A172 (cell line): Measurements from ENCODE around the gene PLCD4. TPM values are rescaled to one million over a fixed set of nuclear protein-coding genes. Genes with fewer than 3 reads are reported as not detected.

ENCODE experiments used
- DNase-seq: peaks from one replicate; pipeline ENCODE4 v3.0.0-alpha.2; 2015; ENCODE audit warnings: low spot score
- total RNA-seq: library from RNA; depleted of rRNA; stranded (reverse); fragments of >200 nt; shearing (Covaris generic); gene quantifications from 2 replicates; pipeline ENCODE4 v1.2.3, GENCODE V29; 2014

The PLCD4 gene
- total RNA-seq, 1 experiment from 2014 or later, result 6.9 TPM

DNA sequence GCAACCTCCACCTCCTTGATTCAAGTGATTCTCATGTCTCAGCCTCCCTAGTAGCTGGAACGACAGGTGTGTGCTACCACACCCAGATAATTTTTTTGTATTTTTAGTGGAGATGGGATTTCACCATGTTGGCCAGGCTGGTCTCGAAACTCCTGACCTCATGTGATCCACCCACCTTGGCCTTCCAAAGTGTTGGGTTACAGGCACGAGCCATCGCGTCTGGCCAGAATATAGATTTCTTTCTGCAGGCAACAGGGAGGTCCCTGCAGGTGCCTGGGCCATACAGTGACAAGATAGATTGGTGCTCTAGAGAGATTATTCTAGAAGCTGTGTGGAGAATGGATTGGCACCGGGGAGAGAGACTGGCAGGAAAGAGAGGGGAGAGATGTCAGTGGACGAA, 13.3 kb downstream of the PLCD4 start:
- no peak for DNase-seq

GRCh38 chr2:218622606-218623365, 15.1 kb downstream of the PLCD4 start:
- no peak for DNase-seq

- DNase-seq, result no peak
These were observed 15.6 kb downstream of the PLCD4 start for GRCh38 chr2:218623366-218623705.

GRCh38 chr2:218626369-218626768, 18.7 kb downstream of the PLCD4 start:
- DNase-seq, result no peak

- DNase-seq, result no peak
These were observed 20.2 kb downstream of the PLCD4 start for GRCh38 chr2:218627939-218628338.

DNA sequence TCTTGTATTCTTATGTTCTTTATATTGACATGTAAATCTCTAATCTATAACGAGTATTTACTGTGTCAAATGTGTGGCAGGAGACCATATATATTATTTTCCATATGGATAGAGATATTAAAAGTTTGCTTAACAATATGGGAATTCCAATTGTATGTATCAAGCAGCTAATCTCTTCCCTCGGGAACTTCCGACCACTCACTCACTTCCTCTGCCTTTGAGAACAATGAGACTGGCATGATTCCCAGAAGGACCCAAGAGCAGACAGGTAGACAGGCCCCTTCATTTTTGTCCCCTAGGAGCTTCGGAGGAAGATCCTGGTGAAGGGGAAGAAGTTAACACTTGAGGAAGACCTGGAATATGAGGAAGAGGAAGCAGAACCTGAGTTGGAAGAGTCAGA, 24.1 kb downstream of the PLCD4 start:
- DNase-seq, result peak; percentile 70

DNA sequence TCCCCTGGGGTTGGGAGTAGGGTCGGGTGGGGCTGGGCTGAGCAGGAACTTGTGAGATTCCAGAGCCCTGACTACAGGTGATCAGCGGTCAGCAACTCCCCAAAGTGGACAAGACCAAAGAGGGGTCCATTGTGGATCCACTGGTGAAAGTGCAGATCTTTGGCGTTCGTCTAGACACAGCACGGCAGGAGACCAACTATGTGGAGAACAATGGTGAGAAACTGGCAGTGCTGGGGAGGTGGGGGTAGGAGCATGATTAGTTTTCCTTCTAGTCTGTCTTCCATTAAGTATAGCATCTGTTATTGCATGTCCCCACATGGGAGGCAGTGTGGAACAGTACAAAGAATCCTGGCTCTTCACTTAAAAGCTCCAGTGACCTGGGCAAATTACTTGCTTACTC, 28.0 kb downstream of the PLCD4 start:
- DNase-seq, result no peak

- no peak for DNase-seq
These were observed 30.7 kb downstream of the PLCD4 start for GRCh38 chr2:218638372-218638771.

DNA sequence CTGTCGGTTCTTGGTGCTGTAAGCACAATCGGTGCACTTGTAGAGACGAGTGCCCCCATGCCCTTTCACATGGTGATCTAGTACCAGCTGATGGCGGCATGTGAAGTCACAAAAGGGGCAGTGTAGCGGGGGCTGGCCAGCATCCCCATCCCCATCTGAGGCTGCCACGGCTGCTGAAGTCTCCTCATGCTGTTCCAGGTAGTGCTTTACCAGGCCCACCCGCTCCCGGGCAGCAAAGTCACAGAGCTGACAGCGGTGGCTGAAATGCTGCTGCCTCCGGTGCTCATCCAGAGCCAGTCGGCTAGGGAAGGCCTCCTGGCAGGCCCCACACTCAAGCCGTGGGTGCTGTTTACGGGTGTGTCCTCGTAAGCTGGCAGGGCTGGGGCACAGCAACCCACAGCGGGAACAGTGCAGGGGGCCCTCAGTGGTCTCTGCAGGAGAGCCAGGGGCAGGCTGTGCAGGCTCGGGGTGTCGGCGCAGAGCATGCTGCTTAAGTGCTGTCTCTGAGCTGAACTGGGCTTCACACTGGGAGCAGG, 34.5 kb downstream of the PLCD4 start:
- no peak for DNase-seq

DNA sequence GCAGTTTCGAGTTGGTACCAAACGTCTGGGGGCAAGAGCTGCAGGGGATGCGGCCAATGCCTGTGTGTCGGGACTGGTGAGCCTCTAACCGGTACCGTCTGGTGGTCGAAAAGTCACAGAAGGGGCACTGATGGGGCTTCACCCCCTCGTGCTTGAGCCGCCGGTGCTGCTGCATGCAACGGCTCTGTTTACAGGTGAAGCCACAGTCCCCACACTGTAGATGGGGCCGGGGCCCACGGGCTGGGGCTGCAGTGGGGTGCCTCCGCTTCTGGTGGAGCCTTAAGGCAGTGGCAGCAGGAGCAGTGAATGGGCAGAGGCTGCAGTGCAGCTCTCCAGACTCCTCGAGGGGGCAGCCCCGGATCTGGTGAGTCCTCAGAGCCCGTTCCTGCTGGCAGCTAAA, 35.1 kb downstream of the PLCD4 start:
- no peak for DNase-seq

- no peak for DNase-seq
These were observed 36.1 kb downstream of the PLCD4 start for GRCh38 chr2:218643751-218644310.

DNA sequence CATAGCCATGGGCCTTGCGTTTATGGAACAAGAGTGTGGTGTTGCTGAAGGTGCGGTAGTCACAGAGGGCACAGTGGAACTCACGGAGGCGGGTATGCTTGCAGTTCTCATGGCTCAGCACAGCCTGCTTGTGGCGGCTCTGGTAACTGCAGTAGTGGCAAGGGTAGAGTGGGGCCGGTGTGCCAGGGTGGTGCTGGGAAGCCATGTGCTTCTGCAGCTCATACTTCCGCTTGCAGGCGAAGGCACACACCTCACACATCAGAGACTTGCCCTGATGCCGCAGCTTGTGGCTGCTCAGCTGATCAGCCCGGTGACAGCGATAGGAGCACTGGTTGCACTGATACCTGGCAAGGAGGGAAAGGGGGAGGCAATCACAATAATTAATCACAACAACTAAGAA, 37.0 kb downstream of the PLCD4 start:
- DNase-seq, result no peak

DNA sequence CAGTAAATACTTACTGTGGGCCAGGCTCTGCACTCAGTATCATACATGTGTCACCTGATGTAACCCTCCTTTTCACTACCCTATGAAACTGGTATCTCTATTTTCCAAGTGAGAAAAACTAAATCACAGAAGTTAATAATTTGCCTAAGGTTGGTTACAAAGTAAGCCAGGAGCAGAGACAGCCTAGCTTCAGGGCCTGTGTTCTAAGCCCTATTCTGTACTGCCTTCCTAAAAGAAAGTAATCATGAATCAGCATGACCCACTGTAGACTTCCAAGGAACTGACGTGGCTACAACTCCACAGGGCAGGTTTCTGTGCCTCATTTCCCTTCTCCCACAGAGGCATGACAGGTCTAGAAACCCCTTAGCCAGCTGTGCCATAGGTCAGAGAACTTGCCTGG, 37.4 kb downstream of the PLCD4 start:
- no peak for DNase-seq

GRCh38 chr2:218648088-218648786, 40.5 kb downstream of the PLCD4 start:
- peak; percentile 61 for DNase-seq

GRCh38 chr2:218648787-218649100, 41.0 kb downstream of the PLCD4 start:
- no peak for DNase-seq

DNA sequence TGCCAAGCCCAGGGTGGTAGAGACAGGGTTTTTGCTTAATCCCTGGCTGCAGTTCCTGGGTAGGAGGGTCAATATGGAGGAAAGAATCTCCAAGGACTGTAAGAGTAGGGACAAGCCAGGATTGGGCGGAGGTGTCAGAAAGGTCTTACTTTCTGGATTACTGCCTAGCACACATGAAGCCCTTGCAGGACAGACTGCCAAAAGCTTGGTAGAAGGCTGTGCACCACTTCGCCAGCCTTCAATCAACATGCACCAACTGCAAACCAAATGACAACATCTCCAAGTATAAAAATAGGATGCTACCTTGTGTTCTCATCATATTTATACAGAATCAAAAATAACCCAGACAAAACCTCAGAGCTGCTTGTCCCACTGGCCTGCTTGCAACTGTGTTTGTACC, 48.1 kb downstream of the PLCD4 start:
- DNase-seq, result no peak

- DNase-seq, result peak; percentile 52
These were observed 51.1 kb downstream of the PLCD4 start for GRCh38 chr2:218658671-218659257.

- peak; percentile 87 for DNase-seq
These were observed 51.7 kb downstream of the PLCD4 start, which contains the start of the genes BCS1L and ZNF142 for GRCh38 chr2:218659258-218659987. TSS of gene BCS1L (plus strand) at chr2:218659683. CDS start at chr2:218660988, 1,305 bp downstream. TSS of gene ZNF142 (minus strand) at chr2:218659623. CDS start at chr2:218656429, 3,194 bp downstream.

DNA sequence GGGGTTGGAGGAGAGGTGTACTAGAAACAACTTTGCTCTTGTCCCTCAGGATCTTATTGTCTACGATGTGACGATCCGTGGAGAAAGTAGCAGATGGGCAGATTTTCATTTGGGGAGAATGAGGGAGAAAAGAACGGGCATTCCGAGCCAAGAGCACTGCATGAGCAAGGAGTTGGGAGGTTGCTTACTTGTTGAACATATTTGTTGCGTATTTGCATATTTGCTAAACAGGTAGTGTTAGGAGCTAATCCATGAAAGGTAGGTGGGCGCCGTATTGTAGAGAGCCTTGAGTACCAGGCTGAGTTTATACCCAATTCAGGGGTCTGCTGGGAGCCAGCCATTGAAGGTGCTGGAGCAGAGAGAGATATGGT, 52.3 kb downstream of the PLCD4 start:
- DNase-seq, result no peak

DNA sequence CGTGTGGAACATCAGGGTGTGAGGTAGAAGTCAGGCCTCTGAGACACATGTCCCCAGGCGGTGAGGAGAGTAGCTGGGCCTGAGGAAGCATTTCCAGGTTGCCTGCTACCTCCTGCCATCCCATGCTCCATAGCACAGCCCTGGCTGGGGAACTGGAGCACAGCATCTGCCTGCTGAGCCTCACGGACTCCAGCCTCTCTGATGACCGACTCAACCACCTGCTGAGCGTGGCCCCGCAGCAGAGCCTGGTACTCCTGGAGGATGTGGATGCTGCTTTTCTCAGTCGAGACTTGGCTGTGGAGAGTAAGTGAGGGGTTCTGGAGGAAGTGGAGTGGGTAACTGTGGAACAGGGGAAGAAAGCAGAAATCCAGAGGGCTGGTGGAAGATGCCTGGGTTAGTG, 54.7 kb downstream of the PLCD4 start:
- DNase-seq, result no peak

DNA sequence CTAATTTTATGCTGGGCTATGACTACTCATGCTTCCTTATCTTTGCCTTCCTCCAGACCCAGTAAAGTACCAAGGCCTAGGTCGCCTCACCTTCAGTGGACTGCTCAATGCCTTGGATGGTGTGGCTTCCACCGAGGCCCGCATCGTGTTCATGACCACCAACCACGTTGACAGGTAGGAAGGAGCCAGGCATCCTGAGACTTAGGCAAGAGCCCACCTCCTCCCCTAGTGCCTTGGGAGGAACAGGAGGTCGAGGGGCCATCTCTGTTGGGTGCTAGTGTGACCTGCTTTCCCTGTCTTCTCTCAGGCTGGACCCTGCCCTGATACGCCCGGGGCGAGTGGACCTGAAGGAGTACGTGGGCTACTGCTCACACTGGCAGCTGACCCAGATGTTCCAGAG, 55.1 kb downstream of the PLCD4 start:
- no peak for DNase-seq

- no peak for DNase-seq
These were observed 56.2 kb downstream of the PLCD4 start for GRCh38 chr2:218663901-218664300.
